ENCODE measurements around the gene TNFRSF1B.

TNFRSF1B gene

GRCh38 chr1:12166834-12167492, at the start of gene TNFRSF1B:
Gene TNFRSF1B, plus strand, starts transcription at chr1:12166991. Its CDS starts 101 bp downstream, at chr1:12167092.
- in situ Hi-C loops (cut with MboI; ENCODE audit: low pct_unique_long_range_greater_than_20kb, low sequenced_read_pairs, unreplicated experiment) = no loop called here
- TF ChIP-seq, protein P1, sequence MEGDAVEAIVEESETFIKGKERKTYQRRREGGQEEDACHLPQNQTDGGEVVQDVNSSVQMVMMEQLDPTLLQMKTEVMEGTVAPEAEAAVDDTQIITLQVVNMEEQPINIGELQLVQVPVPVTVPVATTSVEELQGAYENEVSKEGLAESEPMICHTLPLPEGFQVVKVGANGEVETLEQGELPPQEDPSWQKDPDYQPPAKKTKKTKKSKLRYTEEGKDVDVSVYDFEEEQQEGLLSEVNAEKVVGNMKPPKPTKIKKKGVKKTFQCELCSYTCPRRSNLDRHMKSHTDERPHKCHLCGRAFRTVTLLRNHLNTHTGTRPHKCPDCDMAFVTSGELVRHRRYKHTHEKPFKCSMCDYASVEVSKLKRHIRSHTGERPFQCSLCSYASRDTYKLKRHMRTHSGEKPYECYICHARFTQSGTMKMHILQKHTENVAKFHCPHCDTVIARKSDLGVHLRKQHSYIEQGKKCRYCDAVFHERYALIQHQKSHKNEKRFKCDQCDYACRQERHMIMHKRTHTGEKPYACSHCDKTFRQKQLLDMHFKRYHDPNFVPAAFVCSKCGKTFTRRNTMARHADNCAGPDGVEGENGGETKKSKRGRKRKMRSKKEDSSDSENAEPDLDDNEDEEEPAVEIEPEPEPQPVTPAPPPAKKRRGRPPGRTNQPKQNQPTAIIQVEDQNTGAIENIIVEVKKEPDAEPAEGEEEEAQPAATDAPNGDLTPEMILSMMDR (IDR thresholded peaks at IDR 0.05; ENCODE audit: extremely low read depth, insufficient read depth, missing control alignments) = no peak
- peak; percentile 94 for DNase-seq (ENCODE audit: low spot score)

DNA sequence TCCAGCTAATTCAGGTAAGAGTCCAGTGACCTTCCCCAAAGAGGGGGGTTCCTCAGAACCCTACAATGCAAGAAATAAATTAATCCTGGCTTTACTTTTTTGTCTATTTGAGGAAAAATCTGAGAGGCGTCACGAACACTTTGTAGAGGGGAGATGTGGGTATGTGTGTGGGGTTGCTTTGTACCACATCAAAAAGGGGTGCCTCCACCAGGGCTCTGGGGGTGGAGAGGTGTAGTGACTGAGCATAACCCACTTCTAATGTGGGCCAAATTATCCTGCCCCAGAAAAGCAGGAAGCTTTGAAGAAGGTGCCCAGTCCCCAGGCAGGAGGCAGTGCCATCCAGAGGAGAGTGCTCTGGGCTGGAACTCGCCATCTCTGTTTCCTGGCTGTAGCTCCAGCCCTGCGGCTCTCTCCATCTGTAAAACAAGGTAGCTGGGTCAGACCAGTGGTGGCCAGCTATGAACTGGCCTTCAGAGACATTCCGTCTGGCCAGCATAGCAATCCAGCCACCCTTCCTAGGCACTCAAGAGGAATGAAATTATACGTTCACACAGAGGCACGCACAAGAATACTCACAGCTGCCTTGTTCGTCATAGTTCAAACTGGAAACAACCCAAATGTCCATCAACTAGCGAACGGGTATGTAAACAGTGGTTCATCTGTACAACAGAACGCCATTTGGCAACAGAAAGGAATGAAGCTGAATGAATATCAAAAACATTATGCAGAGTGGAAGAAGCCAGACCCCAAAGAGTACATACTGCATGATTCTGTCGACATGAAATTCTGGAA, 45.4 kb upstream of the TNFRSF1B start:
- TF ChIP-seq, protein P1 (IDR thresholded peaks at IDR 0.05; ENCODE audit: extremely low read depth, insufficient read depth, missing control alignments) = no peak
- in situ Hi-C loops (cut with MboI; ENCODE audit: low pct_unique_long_range_greater_than_20kb, low sequenced_read_pairs, unreplicated experiment) = no loop called here
- no peak for DNase-seq (ENCODE audit: low spot score)

DNA sequence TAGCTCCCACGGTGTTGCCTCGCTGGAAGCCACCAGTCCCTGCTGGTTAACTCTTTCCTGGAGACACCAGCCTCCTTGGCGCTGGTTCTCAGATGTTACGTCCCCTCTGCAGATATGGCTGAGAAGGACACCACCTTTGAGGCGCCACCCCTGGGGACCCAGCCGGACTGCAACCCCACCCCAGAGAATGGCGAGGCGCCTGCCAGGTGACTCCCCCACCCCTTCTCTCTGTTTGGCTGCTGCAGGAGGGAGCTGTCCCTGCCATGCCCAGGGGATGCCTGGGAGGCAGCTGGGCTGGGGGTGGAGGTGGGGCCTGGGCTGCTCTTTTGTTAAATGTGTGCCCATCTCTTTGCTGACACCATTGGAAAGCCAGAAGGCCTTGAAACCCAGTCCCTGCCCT, 43.6 kb upstream of the TNFRSF1B start:
- TF ChIP-seq, protein P1 (IDR thresholded peaks at IDR 0.05; ENCODE audit: extremely low read depth, insufficient read depth, missing control alignments) = no peak
- DNase-seq (ENCODE audit: low spot score) = no peak
- in situ Hi-C loops (cut with MboI; ENCODE audit: low pct_unique_long_range_greater_than_20kb, low sequenced_read_pairs, unreplicated experiment) = no loop called here

- in situ Hi-C loops (cut with MboI; ENCODE audit: low pct_unique_long_range_greater_than_20kb, low sequenced_read_pairs, unreplicated experiment) = loop anchor here (5.0 to 25.0 kb wide), 2 partner anchors 82 to 487 kb away; partner anchors contain the start of gene DHRS3
- TF ChIP-seq, protein P1 (IDR thresholded peaks at IDR 0.05; ENCODE audit: extremely low read depth, insufficient read depth, missing control alignments) = peak; percentile 92
- DNase-seq (ENCODE audit: low spot score) = peak; percentile 67
These were observed 41.9 kb upstream of the TNFRSF1B start for GRCh38 chr1:12124693-12125421.

DNA sequence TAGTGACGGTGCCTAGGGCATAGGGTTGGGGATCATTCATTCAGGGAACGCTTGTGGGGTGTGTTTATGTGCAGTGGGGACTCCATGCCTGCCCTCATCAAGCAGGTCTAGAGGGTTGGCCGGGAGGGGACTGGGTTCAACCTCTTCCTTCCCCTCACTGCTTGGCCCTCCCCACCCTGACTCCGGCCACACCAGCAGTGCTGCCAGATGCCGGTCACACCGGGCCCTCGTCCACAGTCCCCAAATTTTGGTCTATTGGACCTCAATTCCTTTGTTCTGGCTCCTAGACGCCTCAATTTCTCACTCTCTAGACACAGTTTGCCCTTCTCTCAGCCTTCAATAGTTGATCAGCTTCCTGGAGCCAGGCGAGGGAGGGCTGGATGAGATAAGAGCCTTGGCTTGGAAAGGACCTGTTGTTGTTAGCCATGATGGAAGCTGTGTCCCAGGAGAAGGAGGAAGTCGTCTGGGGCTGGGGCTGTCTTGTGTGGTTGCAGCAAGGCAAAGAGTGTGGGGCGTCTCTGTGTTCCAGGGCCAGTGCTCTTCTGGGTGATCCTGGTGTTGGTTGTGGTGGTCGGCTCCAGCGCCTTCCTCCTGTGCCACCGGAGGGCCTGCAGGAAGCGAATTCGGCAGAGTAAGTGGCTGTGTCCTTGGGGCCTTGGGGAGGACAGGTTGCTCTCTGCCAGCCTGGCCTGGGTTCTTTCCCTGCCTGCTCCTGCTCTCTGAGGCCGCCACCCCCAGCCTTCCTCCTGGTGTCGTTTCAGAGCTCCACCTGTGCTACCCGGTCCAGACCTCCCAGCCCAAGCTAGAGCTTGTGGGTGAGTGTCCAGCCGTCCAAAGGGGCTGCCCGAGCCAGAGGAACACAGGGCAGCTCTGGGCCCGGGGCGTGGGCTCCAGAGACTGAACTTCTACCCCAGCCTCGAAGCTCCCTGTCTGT, 41.1 kb upstream of the TNFRSF1B start:
- in situ Hi-C loops (cut with MboI; ENCODE audit: low pct_unique_long_range_greater_than_20kb, low sequenced_read_pairs, unreplicated experiment) = loop anchor here (5.0 to 25.0 kb wide), 2 partner anchors 82 to 487 kb away; partner anchors contain the start of gene DHRS3
- TF ChIP-seq, protein P1 (IDR thresholded peaks at IDR 0.05; ENCODE audit: extremely low read depth, insufficient read depth, missing control alignments) = no peak
- DNase-seq (ENCODE audit: low spot score) = no peak

All from GM13977 (cell line).